Activated CD4-positive, alpha-beta T cell treated with anti-CD3 and anti-CD28 coated beads for 36 hours (primary cell): ENCODE measurements around the gene AGFG2. TPM values are rescaled to one million over a fixed set of nuclear protein-coding genes. Genes with fewer than 3 reads are reported as not detected.
"Not testable (repeated sequence)": the region's sequence is repeated elsewhere in the genome, so short reads cannot be mapped to it uniquely, and the experiment has no call there.

Source experiments
- ATAC-seq: fragments of 200-7000 bp; cut with Tn5 transposase; one replicate; pipeline ENCODE4 v1.10.0; 2021; ENCODE audit warnings: mild to moderate bottlenecking, moderate library complexity
- CTCF ChIA-PET: fragments of 350-600 bp; sonication (Branson Sonifier 250); formaldehyde crosslinking; loops from one replicate; lab custom pipeline; 2021; ENCODE audit warnings: antibody characterized with exemption; lab: Charles Lee
- POLR2A ChIA-PET: fragments of 350-600 bp; sonication (Branson Sonifier 250); formaldehyde crosslinking; loops from one replicate; lab custom pipeline; 2021; ENCODE audit warnings: antibody characterized with exemption, inconsistent platforms; lab: Charles Lee
- DNase-seq: peaks from one replicate; pipeline ENCODE4 v3.0.0-alpha.2; 2020
- H3K27ac Mint-ChIP-seq: one replicate; pipeline ENCODE4 v1.8.0; 2021; ENCODE audit warnings: mixed read lengths
- H3K27me3 Mint-ChIP-seq: one replicate; pipeline ENCODE4 v1.8.0; 2021; ENCODE audit warnings: mixed read lengths
- H3K36me3 Mint-ChIP-seq: one replicate; pipeline ENCODE4 v1.8.0; 2021; ENCODE audit warnings: low read depth, mixed read lengths
- H3K4me1 Mint-ChIP-seq: one replicate; pipeline ENCODE4 v1.8.0; 2021; ENCODE audit warnings: mixed read lengths
- H3K4me3 Mint-ChIP-seq: one replicate; pipeline ENCODE4 v1.8.0; 2021; ENCODE audit warnings: mild to moderate bottlenecking, moderate library complexity, mixed read lengths
- H3K9me3 Mint-ChIP-seq: one replicate; pipeline ENCODE4 v1.8.0; 2021; ENCODE audit warnings: low read depth, mixed read lengths
- intact Hi-C, 2 experiments: fragments of 100-400 bp; cut with DNase I in 1 of 2; cut with micrococcal nuclease in 1 of 2; formaldehyde crosslinking; loops; one replicate each; pipeline versions ENCODE4 v1.14.2 to v1.15.1; 2022 to 2024; cut with DNase I, micrococcal nuclease
- total RNA-seq, 2 experiments: library from RNA; stranded (reverse); gene quantifications; one replicate each; pipeline ENCODE4 v1.2.3, GENCODE V29; 2021

Gene AGFG2, protein sequence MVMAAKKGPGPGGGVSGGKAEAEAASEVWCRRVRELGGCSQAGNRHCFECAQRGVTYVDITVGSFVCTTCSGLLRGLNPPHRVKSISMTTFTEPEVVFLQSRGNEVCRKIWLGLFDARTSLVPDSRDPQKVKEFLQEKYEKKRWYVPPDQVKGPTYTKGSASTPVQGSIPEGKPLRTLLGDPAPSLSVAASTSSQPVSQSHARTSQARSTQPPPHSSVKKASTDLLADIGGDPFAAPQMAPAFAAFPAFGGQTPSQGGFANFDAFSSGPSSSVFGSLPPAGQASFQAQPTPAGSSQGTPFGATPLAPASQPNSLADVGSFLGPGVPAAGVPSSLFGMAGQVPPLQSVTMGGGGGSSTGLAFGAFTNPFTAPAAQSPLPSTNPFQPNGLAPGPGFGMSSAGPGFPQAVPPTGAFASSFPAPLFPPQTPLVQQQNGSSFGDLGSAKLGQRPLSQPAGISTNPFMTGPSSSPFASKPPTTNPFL
- total RNA-seq, result 10 to 100 TPM; 49.3 to 49.4 TPM

DNA sequence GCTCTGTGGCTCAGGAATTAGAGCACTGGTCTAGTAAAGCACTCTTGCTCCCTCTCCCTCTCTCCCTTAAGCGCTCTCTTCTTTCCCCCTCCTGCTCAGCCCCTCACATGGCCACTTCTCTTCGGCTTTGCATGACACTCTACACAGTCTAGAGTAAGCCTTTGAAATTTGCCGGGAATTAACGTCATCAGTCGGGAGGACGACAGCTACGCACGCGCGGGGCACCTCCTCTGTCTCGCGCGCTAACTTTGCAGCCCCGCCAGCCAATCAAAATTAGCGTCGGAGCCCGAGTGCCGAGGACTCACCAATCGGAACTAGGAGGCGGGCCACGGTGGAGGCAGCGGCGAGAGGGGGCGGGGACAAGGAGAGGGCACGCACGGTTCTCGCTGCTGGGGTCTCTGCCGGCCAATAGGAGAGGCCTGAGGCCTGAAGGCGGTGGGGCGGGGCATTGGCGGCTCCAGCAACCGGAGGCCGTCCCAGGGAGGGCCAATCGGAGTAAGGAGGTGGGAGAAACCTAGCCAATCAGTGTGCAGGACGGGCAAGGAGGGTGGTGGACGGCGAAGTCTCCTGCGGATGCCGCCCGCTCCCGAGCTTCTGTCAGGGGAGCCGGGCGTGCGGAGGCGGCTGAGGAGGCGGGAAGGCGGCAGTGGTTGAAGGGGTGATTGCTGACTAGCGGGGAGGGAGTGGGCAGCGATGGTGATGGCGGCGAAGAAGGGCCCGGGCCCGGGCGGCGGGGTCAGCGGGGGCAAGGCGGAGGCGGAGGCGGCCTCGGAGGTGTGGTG, at the start of gene AGFG2:
Gene AGFG2 (plus strand): TSS at position 550 of the 782 bp plus-strand sequence. CDS start 144 bp downstream, at position 694.
- Mint-ChIP-seq H3K4me3 (peak within 1 kb of the TSS; percentile 98), H3K27ac (peak within 1 kb of the TSS; percentile 95), H3K4me1 (peaks cover 42% of the 10 kb centered on the region), H3K36me3 (peaks cover 13% of the 10 kb centered on the region), H3K9me3 (no peaks in the 10 kb centered on the region), H3K27me3 (no peaks in the 10 kb centered on the region)
- ChIA-PET POLR2A (interaction anchor here (0.6 to 1.5 kb wide), 5 partner anchors 21 to 170 kb away, joined by 3 to 8 read pairs (median 4); partner anchors contain the start of genes FBXO24, LRCH4 and MEPCE), CTCF (interaction anchor here (0.7 to 1.7 kb wide), 7 partner anchors 21 to 174 kb away, joined by 3 to 9 read pairs (median 4); partner anchors contain the start of genes FBXO24 and POP7)
- ATAC-seq, result peak; percentile 92
- peak; percentile 100 for DNase-seq
- intact Hi-C loops, result loop anchor here (1.0 kb wide), 9 partner anchors 12 to 134 kb away; partner anchors contain the start of genes FBXO24 (in 2 of the 2), LRCH4 (in 2 of the 2), GNB2 (in 1 of the 2) and MEPCE (in 1 of the 2)

DNA sequence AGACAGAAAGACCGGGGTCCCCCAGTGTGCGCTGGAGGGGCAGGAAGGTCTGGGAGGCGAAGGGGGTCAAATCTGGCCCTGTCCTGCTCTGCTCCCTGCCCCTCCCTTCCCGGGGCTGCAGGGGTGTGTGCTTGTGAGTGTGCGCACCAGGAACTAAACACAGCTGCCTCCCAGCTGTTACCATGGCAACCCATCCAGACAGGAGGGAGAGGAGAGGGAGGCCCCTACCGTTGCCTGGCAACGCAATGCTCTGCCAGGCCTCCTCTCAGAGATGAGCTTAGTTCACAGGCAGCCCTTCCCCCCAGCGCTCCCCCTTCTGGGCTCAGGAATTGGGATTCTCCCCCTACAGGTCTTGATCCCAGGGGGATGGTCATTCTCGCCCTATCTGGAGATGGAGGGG, 49.2 kb upstream of the AGFG2 start:
- no peak overlapping the region for H3K27ac Mint-ChIP-seq
- ChIA-PET CTCF (interaction anchor here (0.6 kb wide), 1 partner anchor 161 kb away, joined by 3 read pairs; no protein-coding TSS in a partner anchor), POLR2A (interaction anchor here (0.6 kb wide), 1 partner anchor 201 kb away, joined by 10 read pairs; no protein-coding TSS in a partner anchor)
- peaks cover 11% of the 10 kb centered on the region for H3K4me1 Mint-ChIP-seq
- ATAC-seq (peak; percentile 33), DNase-seq (peak; percentile 73)
- intact Hi-C loops, result no loop called here
- no peaks in the 10 kb centered on the region for H3K9me3 Mint-ChIP-seq
- H3K4me3 Mint-ChIP-seq, result no peak overlapping the region
- no peaks in the 10 kb centered on the region for H3K27me3 Mint-ChIP-seq
- no peaks in the 10 kb centered on the region for H3K36me3 Mint-ChIP-seq

DNA sequence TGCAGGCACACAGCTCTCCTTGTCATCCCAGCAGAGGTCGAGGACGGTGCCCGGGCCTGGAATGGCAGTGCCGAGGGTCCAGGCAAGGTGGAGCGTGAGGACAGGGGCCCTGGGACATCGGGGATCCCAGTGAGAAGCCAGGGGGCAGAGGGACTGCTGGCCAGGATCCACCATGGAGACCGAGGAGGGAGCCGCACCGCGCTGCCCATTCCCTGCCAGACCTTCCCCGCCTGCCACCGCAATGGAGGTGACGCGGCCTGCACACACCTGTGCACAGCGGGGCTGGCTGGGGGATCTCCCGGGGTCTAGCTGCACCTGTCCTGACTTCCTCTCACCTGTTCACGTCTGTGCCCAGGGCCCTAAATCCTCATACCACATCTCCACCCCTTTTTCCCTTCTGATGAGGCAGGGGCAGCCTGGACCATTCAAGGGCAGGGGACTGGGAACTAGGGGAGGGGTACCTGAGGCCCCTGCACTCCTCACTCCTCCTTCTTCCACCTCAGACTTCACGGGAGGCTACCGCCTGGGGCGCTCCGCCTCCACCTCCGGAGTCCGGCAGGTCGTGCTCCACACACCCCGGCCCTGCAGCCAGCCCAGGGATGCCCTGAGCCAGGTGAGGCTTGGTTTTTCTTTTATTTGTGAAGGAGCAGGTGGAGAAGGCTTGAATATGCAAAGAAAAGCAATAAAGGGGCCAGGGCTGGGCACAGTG, 48.4 kb upstream of the AGFG2 start:
- ATAC-seq, result no peak
- POLR2A ChIA-PET, result no interaction called here

DNA sequence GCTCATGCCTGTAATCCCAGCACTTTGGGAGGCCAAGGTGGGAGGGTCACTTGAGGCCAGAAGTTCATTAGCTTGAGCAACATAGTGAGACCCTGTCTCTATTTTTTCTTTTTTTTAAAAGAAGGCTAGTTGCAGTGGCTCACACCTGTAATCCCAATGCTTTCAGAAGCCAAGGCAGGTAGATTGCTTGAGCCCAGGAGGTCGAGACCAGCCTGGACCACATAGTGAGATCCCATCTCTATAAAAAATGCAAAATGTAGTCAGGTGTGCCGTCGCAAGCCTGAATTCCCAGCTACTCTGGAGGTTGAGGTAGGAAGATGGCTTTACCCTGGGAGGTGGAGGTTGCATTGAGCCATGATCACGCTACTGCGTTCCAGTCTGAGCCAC, 47.8 kb upstream of the AGFG2 start:
- H3K4me1 Mint-ChIP-seq, result peaks cover 11% of the 10 kb centered on the region
- no peaks in the 10 kb centered on the region for H3K27me3 Mint-ChIP-seq
- no peak for ATAC-seq
- CTCF ChIA-PET, result interaction anchor here (2.9 kb wide), 1 partner anchor 8 kb away, joined by 12 read pairs; no protein-coding TSS in a partner anchor
- H3K36me3 Mint-ChIP-seq, result no peaks in the 10 kb centered on the region
- intact Hi-C loops, result no loop called here
- H3K4me3 Mint-ChIP-seq, result no peak overlapping the region
- DNase-seq, result no peak
- POLR2A ChIA-PET, result interaction anchor here (0.6 kb wide), 1 partner anchor 182 kb away, joined by 3 read pairs; the partner anchor contains the start of gene GNB2
- H3K27ac Mint-ChIP-seq, result no peak overlapping the region
- no peaks in the 10 kb centered on the region for H3K9me3 Mint-ChIP-seq

More for the DNA sequence above, 48.4 kb upstream of the AGFG2 start:
- intact Hi-C loops, result no loop called here
- H3K9me3 Mint-ChIP-seq, result no peaks in the 10 kb centered on the region
- peaks cover 11% of the 10 kb centered on the region for H3K4me1 Mint-ChIP-seq
- CTCF ChIA-PET, result no interaction called here
- no peak overlapping the region for H3K27ac Mint-ChIP-seq
- H3K4me3 Mint-ChIP-seq, result no peak overlapping the region
- DNase-seq, result no peak
- no peaks in the 10 kb centered on the region for H3K36me3 Mint-ChIP-seq
- no peaks in the 10 kb centered on the region for H3K27me3 Mint-ChIP-seq

DNA sequence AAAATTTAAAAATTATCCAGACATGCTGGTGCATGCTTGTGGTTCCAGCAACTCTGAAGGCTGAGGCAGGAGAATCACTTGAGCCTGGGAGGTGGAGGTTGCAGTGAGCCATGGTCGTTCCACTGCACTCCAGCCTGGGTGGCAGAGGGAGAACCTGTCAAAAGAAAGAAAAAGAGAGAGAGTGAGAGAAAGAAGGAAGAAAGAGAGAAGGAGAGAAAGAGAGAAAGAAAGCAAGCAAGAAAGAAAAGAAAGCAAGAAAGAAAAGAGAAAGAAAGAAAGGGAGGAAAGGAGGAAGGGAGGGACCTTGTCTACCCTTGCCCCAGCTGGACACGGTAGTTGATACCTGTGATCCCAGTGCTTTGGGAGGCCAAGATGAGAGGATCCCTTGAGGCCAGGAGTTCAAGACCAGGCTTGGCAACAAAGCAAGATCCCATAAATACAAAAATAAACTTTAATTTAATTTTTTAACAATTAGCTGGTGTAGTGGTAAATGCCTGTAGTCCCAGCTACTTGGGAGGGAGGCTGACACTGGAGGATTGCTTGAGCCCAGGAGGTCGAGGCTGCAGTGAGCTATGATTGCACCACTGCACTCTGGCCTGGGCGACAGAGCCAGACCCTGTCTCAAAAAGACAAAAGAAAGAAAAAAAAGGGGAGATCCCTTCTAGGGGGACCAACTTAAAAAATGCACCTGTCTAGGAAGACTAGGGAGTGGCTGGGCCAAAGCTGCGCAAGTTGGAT, 46.1 kb upstream of the AGFG2 start:
- H3K9me3 Mint-ChIP-seq, result no peaks in the 10 kb centered on the region
- no peak for DNase-seq
- H3K4me1 Mint-ChIP-seq, result peaks cover 11% of the 10 kb centered on the region
- peak overlapping the region; percentile 63 for H3K4me3 Mint-ChIP-seq
- peak overlapping the region; percentile 55 for H3K27ac Mint-ChIP-seq
- ChIA-PET CTCF (interaction anchor here (1.0 to 2.9 kb wide), 6 partner anchors 10 to 67 kb away, joined by 3 to 12 read pairs (median 4); partner anchors contain the start of gene TSC22D4), POLR2A (no interaction called here)
- intact Hi-C loops, result no loop called here
- H3K27me3 Mint-ChIP-seq, result no peaks in the 10 kb centered on the region
- H3K36me3 Mint-ChIP-seq, result no peaks in the 10 kb centered on the region
- no peak for ATAC-seq

DNA sequence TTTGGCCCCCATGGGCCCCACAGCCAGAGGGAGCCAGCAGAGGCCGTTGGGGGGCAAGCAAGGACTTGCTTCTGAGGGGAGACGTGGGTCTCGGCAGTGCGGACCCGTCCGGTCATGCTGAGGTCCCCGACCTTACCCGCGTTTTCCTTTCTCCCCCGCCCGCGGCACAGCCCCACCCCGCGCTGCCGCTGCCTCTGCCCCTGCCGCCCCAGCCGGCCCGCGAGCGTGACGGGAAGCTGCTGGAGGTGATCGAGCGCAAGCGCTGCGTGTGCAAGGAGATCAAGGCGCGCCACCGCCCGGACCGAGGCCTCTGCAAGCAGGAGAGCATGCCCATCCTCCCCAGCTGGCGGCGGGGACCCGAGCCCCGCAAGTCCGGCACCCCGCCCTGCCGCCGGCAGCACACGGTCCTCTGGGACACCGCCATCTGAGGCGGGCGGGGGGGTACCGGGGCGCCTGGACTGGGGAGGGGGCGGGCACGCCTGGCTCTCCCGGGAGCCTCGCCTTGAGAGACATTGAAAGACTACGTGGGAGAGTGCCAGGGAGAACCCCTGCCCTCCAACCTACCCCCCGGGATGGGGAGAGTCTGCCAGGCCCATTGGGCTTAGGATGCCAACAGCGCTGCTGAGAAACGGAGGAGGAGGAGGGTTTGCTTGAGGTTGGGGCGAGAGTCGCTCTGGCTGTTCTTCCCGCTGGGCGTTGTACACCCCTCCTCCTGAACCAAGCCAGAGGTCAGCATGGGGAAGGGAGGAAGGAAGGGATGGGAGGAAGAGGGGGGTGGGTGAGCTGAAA, 45.3 kb upstream of the AGFG2 start:
- H3K9me3 Mint-ChIP-seq, result no peaks in the 10 kb centered on the region
- ChIA-PET POLR2A (interaction anchor here (0.6 to 1.1 kb wide), 2 partner anchors 93 to 95 kb away, joined by 3 read pairs; partner anchors contain the start of gene FBXO24), CTCF (interaction anchor here (0.6 to 2.9 kb wide), 7 partner anchors 11 to 160 kb away, joined by 3 to 12 read pairs (median 3); partner anchors contain the start of gene TSC22D4)
- H3K4me1 Mint-ChIP-seq, result peaks cover 11% of the 10 kb centered on the region
- peak overlapping the region; percentile 55 for H3K27ac Mint-ChIP-seq
- peak; percentile 83 for DNase-seq
- intact Hi-C loops, result no loop called here
- H3K27me3 Mint-ChIP-seq, result no peaks in the 10 kb centered on the region
- H3K36me3 Mint-ChIP-seq, result no peaks in the 10 kb centered on the region
- ATAC-seq, result peak; percentile 90
- H3K4me3 Mint-ChIP-seq, result peak overlapping the region; percentile 63

DNA sequence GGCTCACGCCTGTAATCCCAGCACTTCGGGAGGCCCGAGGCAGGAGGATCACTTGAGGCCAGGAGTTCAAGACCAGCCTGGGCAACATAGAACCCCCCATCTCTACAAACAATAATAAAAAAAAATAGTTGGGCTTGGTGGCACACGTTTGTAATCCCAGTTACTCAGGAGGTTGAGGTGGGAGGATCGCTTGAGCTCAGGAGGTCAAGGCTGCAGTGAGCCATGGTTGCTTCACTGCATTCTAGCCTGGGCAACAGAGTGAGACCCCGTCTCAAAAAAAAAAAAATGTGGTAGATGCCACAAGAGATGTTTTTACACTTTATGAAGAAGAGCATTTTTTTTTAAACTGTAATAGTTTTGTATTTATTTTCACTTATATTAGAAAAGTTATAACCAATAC, 42.5 kb upstream of the AGFG2 start:
- no peak for ATAC-seq

DNA sequence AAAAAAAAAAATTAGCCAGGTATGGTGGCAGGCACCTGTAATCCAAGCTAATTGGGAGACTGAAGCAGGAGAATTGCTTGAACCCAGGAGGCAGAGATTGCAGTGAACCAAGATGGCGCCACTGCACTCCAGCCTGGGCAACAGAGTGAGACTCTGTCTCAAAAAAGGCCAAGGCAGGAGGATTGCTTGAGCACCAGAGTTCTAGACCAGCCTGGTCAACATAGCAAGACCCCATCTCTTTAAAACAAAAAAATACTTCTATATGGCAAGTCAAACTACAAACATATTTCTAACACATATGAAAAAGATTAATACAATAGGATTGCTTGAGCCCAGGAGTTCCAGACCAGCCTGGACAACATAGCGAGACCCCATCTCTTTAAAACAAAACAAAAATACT, 38.3 kb upstream of the AGFG2 start:
- DNase-seq, POLR2A ChIA-PET, H3K9me3 Mint-ChIP-seq, intact Hi-C loops, H3K36me3 Mint-ChIP-seq, H3K4me3 Mint-ChIP-seq, H3K4me1 Mint-ChIP-seq, ATAC-seq, H3K27me3 Mint-ChIP-seq, H3K27ac Mint-ChIP-seq: not testable (repeated sequence)
- CTCF ChIA-PET, result interaction anchor here (1.2 kb wide), 1 partner anchor 31 kb away, joined by 3 read pairs; no protein-coding TSS in a partner anchor

More for the DNA sequence above, 42.5 kb upstream of the AGFG2 start:
- CTCF ChIA-PET, result interaction anchor here (0.7 to 1.6 kb wide), 8 partner anchors 9 to 68 kb away, joined by 3 to 9 read pairs (median 4); no protein-coding TSS in a partner anchor
- POLR2A ChIA-PET, result no interaction called here
- no peak overlapping the region for H3K27ac Mint-ChIP-seq
- H3K27me3 Mint-ChIP-seq, result no peaks in the 10 kb centered on the region
- H3K36me3 Mint-ChIP-seq, result no peaks in the 10 kb centered on the region
- intact Hi-C loops, result no loop called here
- peaks cover 11% of the 10 kb centered on the region for H3K4me1 Mint-ChIP-seq
- DNase-seq, result no peak
- no peak overlapping the region for H3K4me3 Mint-ChIP-seq
- H3K9me3 Mint-ChIP-seq, result no peaks in the 10 kb centered on the region

DNA sequence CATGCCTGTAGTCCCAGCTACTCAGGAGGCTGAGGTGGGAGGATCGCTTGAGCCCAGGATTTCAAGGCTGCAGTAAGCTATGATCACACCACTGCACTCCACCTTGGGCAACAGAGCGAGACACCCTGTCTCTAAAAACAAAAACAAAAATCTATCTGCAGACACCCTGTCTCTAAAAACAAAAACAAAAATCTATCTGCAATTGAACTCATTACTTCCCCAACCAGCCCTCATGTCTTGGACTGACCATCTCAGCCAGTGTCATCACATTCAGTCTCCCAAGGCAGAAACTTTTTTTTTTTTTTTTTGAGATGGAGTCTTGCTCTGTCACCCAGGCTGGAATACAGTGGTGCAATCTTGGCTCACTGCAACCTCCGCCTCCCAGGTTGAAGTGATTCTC, 35.0 kb upstream of the AGFG2 start:
- H3K36me3 Mint-ChIP-seq, H3K27ac Mint-ChIP-seq, DNase-seq, H3K9me3 Mint-ChIP-seq, H3K27me3 Mint-ChIP-seq, intact Hi-C loops, H3K4me1 Mint-ChIP-seq, ATAC-seq, POLR2A ChIA-PET, H3K4me3 Mint-ChIP-seq: not testable (repeated sequence)
- CTCF ChIA-PET, result interaction anchor here (0.6 kb wide), 1 partner anchor 255 kb away, joined by 3 read pairs; no protein-coding TSS in a partner anchor
